ENCODE measurements around the gene FAM200B.

FAM200B gene

GRCh38 chr4:15681372-15682241, at the start of gene FAM200B:
TSS of gene FAM200B (plus strand) at chr4:15681827. CDS start at chr4:15686978, 5,151 bp downstream.
- DNase-seq, result peak; percentile 86

GRCh38 chr4:15636818-15637217, 44.8 kb upstream of the FAM200B start:
- DNase-seq, result no peak

DNA sequence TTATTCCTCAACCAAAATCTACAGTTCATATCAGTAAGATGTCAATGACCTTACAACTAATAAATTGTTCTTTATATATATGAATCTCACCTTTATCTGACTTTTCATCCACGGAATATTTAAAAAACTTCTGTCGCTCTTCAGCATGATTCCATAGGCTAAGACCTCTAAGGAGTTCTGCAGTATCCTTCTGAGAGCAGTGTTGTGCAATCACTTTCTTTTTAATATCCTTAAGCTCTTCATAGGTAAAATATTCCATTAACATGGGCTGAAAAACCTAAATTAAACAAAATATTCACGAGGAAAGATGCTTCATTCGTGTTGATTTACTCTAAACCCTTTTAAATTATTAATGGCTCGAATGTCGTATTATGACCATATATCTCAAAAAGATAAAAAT, 43.2 kb upstream of the FAM200B start:
- no peak for DNase-seq

DNA sequence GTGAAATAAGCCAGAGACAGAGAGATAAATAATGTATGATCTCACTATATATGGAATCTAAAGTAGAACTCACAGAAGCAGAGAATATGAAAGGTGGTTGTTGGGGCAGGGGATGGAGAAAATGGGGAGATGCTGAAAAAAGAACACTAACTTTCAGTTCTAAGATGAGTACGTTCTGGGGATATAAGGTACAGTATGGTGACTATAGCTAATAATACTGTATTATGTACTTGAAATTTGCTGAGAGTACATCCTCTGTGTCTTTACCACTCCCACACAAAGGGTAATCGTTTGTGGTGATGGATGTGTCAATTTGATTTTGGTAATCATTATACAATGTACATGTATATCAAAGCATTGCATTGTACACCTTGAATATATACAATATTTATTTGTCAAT, 33.0 kb upstream of the FAM200B start:
- no peak for DNase-seq

DNA sequence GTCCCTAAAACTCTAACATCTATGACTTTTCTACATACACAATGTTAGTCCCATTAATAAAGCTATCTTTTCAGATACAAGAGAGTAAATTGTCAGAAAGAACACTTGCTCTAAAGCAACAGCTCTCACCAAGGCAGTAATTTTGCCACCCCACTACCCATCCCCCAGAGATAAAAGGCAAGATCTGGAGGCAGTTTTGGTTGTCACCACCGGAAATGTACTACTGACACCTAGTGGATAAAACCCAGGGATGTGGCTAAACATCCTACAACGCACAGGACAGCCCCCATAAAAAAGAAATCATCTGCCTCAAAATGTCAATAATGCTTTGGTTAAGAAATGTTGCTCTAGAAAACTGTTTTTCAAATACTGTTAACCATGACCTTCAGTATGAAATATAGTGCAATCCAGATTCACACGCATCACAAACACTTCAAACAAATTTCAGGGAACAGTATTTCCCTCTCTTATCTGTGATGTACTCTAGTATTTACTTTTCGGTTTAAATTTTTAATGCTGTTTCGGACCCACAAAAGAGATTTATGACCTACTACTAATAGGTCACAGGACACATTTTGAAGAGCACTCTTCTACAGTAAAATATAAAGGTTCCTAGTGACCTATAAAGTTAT, 31.6 kb upstream of the FAM200B start:
- DNase-seq, result no peak

DNA sequence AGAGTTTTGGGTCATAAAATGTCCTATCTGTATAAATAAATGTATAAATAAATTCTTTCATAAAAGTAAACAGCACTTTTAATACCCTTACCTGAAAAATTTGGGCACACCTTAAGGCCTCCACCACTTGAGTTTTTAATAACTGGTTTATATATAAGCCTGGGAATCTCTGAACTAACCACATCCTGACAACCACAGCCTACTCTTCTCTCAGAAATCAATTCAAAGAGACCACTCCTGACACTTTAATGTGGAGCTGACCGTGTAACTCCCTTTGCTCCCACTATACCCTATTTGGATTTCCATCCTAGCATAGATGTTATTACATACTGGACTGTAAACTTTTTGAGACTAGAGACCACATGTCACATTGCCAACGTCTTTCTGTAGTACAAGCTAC, 30.0 kb upstream of the FAM200B start:
- DNase-seq, result no peak

GRCh38 chr4:15652191-15652590, 29.4 kb upstream of the FAM200B start:
- no peak for DNase-seq

GRCh38 chr4:15652841-15653240, 28.8 kb upstream of the FAM200B start:
- no peak for DNase-seq

DNA sequence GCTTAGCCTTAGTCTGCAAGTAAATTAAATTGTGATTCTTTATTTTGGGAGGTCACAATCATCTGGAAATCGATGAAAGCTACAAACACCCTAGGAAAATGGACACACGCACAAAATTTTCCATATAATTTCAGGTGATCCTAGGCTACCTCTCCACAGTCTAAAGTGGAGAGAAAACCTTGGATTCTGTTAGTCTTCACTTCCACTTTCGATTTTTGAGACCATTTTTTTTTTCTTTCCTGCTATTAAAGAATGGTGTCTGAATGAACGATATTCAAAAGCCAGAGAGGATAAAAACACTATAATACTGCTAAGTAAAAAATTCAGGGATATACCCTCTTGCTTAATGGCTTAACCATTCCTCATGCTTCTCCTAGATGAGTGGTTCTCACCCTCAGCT, 28.2 kb upstream of the FAM200B start:
- no peak for DNase-seq

GRCh38 chr4:15653864-15654592, 27.6 kb upstream of the FAM200B start:
- DNase-seq, result no peak

DNA sequence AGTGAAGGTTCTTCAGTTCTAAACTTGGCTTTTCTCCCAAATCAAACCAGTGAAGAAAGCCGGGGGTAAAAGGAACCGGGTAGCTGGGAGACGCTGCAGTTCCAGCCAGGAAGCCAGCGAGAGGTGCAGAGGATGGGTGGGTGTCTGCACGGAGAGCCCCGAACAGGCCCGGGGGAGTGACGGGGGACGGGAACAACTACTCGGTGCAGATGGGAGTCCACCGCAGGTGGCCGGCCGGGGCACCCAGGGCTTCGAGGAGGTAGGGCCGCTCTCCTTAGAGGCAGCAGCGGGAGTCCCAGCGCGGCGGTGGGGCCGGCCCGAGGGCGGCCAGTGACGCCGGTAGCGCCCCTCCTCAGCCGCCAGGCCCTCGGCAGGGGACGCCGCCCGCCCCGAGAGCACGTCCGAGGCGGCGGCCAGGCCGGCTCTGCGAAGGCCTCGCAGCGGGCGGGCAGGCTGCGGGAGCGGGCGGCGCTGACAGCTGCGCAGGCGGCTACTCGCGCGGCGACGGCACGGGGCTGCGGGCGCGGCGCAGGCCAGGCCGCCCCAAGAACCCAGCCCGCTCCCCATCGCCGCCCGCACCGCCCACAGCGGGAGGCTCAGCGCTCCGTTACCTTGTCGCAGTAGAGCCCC, 26.9 kb upstream of the FAM200B start:
- DNase-seq, result no peak

DNA sequence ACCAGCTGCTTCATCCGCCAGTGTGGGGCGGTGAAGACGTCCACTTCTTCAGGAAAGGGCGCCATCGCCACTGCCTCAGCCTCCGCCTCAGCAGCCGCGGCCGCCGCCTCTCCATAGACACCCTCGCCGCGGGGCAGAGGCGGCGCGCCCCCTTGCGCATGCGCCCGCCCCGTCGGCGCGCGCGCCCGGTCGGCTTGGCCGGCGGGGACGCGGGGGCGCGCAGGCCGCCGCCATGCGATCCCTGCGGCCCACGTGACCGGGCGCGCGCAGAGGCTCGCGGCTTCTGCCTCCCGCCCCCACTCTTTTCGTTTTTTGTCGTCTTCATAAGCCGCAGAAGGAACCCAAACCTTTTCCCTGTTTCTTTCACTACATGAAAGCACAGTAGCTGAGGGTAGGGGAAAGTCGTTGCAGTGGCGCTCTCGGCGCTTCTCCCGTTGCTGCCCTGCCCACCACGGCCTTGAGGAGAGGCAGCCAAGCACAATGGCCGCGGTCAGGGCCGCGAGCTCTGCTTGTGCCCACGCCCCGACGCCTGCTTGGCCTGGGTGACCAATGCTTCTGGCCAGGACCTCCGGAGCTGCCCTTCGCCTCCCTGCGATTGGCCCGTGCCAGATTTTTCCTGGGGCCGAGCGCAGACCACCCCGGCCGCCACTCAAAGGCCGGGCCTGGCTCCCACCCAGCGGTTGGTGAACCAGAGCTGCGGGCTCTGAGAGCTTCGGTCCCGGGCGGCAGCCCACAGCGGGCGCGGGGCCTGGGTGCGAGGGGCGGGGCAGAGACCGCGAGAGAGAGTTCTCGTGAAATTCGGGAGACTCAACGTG, 26.2 kb upstream of the FAM200B start, which contains the start of gene FBXL5:
Gene FBXL5 (minus strand): TSS at position 135 of the 815 bp plus-strand sequence. CDS start 70 bp downstream, at position 65.
- peak; percentile 32 for DNase-seq

DNA sequence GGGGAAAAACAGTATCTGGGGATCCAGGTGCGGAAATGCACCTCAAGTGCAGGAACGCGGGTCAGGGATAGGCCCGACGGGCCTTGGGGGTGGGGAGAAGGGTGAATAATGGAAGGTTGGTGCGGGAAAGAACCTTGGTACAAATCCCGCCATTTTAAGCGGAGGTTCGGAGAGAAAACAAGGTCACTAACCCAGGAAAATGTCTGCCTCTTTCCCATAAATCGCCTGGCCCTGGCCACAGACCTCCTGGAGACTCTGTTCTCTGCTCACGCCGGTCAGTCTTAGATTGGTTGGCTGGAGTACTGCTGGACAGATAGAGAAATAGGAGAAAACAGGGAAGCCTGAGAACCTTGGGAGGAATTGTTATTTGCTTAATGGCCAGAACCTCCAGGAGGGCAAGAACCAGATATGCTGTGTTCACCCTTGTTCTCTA, 25.6 kb upstream of the FAM200B start:
- DNase-seq, result no peak

DNA sequence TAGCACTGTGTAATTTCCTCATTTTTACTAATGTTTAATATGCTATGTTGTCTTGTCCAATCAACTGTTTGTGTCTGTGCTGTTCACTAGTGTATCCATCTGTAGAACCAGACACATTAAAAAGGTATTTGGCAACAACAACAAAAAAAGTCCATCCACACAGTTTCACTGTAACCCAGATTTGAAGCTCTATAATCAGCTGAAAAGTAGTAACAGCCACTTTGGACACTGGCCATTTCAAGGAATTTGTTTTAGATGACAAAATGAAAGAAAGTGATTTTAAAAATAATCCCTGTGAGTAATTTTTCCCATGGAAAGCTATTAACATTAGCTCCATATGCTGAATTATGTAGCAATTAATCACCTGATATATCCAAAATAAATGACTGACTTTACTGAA, 24.3 kb upstream of the FAM200B start:
- DNase-seq, result no peak

GRCh38 chr4:15658136-15658770, 23.4 kb upstream of the FAM200B start:
- no peak for DNase-seq

DNA sequence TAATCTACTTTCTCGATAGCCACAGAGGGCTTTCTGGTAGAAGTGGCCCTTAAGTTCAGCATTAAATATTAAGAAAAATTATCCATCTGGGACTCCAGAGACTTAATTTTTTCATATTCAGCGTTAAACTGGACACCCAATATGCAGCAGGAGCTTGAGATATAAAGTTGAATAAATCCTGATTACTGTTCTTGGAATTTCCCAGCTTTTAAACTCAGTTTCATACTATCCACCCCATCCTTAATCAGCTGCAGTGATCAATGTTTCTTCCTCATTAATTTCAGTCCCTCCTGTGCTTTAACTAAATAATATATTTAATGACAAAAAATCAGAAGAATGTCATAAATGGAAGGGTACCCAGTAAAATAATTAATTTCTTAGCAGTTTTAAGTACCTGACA, 22.8 kb upstream of the FAM200B start:
- no peak for DNase-seq

- no peak for DNase-seq
Measured at GRCh38 chr4:15659768-15660570, 21.7 kb upstream of the FAM200B start.

- DNase-seq, result no peak
Measured at GRCh38 chr4:15665753-15666365, 15.8 kb upstream of the FAM200B start.

- no peak for DNase-seq
Measured at GRCh38 chr4:15667006-15667405, 14.6 kb upstream of the FAM200B start.

Data from DMS79 (cell line).